ENCODE data around the gene UMODL1.
"Not testable (repeated sequence)": the region's sequence is repeated elsewhere in the genome, so short reads cannot be mapped to it uniquely, and the experiment has no call there.

UMODL1 gene

DNA sequence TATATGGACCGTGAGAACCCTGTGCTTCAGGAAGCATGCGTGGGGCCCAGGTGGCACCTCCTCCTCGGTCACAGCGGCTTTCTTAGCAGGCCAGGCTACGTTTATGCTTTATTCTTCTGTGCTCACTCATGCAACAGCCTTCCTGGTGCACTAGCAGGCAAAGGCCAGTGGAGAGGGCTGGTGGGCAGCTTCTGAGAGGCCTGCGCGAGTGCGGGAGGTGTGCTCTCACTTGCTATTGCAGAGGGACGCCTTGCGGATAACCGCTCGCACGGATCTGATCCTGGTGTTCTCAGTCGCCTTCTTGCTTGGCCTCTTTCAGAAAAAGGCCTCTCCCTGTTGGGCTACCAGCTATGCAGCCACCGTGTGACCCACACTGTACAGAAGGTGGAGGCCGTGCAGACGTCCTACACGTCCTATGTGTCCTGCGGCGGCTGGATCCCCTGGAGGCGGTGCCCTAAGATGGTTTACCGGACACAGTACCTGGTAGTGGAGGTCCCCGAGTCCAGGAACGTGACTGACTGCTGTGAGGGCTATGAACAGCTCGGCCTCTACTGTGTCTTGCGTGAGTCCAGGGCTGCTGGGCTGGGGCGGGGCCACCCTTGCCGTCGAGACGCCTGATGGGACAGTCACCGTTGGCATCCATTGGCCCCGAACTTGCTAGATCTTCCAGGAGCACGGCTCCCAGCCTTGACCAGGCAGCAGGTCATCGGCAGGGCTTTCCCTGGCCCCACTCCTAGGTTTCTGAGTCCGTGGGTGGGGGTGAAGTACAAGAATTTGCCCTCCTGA, 4.8 kb downstream of the UMODL1 start:
- TF ChIP-seq ZFX (IDR thresholded peaks at IDR 0.05) = no peak
- TF ChIP-seq, protein P1, sequence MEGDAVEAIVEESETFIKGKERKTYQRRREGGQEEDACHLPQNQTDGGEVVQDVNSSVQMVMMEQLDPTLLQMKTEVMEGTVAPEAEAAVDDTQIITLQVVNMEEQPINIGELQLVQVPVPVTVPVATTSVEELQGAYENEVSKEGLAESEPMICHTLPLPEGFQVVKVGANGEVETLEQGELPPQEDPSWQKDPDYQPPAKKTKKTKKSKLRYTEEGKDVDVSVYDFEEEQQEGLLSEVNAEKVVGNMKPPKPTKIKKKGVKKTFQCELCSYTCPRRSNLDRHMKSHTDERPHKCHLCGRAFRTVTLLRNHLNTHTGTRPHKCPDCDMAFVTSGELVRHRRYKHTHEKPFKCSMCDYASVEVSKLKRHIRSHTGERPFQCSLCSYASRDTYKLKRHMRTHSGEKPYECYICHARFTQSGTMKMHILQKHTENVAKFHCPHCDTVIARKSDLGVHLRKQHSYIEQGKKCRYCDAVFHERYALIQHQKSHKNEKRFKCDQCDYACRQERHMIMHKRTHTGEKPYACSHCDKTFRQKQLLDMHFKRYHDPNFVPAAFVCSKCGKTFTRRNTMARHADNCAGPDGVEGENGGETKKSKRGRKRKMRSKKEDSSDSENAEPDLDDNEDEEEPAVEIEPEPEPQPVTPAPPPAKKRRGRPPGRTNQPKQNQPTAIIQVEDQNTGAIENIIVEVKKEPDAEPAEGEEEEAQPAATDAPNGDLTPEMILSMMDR (conservative IDR thresholded peaks at IDR 0.05) = no peak
- H3K27ac ChIP-seq = no peak overlapping the region

DNA sequence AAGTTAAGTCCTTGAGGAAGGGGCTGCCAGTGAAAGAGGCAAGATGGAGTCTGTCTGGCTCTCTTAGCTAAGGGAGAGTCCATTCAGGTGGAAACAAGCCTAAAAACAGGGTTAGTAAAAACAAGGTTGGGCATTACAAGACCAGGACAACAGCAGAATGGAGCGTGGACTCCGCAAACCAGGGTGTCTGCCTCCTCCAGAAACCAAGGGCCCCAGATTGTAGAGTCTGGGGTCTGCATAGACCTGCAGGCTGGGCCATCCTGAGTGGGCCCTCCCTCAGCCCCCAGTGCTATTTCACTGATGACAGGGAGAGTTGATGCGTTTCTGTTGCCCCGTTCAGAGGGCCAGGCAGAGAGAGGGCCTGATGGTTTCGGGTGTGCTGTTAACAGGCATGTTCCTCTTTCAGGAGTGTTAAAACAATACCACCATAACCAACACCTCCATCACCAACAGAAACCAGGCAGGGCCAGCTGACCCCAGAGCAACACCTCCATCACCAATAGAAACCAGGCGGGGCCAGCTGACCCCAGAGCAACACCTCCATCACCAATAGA, 6.6 kb downstream of the UMODL1 start:
- H3K27ac ChIP-seq = not testable (repeated sequence)

DNA sequence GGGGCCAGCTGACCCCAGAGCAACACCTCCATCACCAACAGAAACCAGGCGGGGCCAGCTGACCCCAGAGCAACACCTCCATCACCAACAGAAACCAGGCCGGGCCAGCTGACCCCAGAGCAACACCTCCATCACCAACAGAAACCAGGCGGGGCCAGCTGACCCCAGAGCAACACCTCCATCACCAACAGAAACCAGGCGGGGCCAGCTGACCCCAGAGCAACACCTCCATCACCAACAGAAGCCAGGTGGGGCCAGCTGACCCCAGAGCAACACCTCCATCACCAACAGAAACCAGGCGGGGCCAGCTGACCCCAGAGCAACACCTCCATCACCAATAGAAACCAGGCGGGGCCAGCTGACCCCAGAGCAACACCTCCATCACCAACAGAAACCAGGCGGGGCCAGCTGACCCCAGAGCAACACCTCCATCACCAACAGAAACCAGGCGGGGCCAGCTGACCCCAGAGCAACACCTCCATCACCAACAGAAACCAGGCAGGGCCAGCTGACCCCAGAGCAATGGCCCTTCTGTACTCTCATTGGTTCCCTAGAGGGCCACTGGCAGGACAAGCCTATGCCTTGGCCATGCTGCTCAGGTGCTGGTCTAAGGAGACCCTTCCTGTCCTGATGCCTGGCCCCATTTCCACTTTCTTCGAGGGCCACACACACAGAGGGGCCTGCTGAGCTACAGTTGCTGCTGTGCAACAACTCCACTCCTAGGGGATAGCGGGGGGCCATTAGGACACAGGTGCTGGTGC, 7.3 kb downstream of the UMODL1 start:
- H3K27ac ChIP-seq = not testable (repeated sequence)

DNA sequence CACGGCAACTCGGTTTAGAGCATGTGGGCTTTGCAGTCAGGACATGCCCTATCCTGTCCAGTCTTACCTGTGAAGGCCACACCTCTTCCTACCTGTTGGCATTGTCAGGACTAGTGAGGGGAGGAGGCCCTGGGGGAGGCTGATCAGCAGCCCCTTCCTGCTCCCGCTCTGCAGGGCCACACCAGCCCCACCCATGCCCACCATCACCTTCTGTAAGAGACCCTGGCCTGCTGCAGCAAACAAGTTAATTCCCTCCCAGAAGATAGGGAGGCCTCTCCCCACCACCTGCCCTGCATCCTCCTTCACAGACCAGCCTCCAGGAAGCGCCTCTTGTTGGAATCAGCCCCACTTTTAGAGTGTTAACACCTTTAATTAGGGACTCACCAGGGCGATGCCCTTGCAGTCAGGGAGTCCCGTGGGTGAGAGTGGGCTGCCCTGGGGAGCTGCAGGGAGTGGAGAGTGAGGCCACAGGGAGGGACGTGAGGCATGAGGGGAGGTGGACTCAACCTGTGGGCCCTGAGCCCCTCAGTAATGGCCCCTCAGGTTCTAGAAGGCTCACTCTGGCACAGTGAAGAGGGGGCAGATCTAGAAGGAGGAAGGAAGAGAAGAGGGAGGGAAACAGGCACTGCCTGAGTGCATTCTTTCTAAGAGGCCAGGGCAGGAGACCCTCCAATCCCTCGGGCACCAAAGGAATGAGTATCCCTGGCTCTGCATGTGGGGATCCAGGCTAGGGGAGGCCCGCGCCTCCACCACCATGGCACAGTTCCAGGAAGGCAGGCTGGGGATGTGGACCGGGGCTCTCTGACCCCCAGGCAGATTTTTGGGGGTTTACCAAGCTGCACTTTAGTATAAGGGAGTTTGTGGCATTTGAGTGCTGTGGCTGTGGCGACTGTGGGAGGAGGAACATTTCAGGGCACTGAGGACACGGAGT, 8.2 kb downstream of the UMODL1 start:
- no peak overlapping the region for H3K27ac ChIP-seq
- TF ChIP-seq, protein P1 (conservative IDR thresholded peaks at IDR 0.05) = no peak
- TF ChIP-seq ZFX (IDR thresholded peaks at IDR 0.05) = no peak

DNA sequence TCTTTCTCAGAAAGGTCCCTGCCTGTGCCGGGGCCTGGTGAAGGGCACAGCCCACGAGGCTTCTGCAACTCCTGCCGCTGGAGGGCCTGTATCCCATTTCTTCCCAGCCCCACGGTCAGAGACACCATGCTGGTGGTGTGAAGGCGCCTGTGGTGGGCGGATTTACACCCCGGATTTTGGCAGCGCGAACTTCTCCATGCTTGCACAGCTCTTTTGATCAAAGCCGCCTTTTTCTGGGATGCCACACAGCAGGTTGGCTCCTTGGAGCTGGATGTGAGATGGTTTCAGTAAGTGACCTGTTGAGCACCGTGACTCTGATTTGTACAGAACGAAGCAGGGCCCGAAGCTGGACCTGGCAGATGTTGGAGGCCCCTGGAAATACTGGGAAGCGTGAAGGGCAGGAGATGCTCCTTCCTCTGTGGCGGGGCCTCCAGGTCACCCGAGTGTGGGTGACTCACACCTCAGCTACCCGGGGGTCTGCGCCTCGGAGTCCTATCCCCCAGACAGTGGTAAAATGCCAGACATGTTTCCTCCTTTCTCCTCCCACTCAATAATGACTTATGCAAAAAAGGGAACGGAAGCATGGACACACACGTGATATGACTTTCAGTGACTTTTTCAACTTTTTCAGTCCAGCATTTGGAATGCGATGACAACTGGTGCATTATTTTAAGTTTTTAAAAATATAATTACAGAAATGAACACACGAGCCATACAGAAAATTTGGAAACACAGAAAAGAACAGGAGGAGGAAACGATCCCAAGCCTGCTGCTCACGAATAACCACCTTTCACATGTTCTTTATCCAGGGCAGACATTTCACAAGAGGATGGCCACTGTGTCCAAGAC, 9.0 kb downstream of the UMODL1 start:
- TF ChIP-seq, protein P1 (conservative IDR thresholded peaks at IDR 0.05) = no peak
- no peak for TF ChIP-seq ZFX (IDR thresholded peaks at IDR 0.05)

DNA sequence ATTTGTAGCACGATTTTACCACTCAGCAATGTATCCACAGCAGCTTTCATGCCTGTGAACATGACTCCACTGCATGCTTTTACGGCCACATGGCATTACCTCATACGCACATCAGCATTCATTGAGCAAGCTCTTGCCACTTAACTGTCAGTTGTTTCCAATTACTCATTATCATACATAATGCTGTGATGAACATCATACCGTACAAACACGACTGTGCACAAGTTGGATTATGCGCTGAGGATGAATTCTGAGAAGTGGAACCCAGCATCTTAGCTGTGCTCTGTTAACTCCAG, 9.6 kb downstream of the UMODL1 start:
- TF ChIP-seq ZFX (IDR thresholded peaks at IDR 0.05) = no peak
- TF ChIP-seq, protein P1 (conservative IDR thresholded peaks at IDR 0.05) = no peak

More for the DNA sequence above, 9.0 kb downstream of the UMODL1 start:
- H3K27ac ChIP-seq = no peak overlapping the region

DNA sequence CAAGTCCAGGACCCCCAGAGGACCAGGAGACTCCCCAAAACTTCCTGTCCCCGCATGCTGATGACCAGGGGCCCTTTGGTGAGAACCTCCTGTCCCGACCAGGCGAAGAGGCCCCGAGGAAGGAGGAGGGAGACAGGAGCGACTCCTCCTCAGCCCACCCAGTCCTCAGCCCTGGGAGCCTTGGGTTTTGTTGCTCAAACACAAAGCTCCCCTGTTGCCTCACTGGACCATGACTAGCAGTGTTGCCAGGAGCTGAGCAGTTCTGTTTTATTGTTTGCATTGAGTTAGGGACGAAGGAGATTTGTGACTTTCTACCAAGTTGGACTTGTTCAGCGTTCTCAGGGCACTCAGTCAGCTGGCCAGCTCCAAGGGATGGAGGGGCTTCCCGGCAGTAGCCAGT, 10.0 kb downstream of the UMODL1 start:
- TF ChIP-seq ZFX (IDR thresholded peaks at IDR 0.05) = no peak
- TF ChIP-seq, protein P1 (conservative IDR thresholded peaks at IDR 0.05) = no peak
- H3K27ac ChIP-seq = no peak overlapping the region

More for the DNA sequence above, 9.6 kb downstream of the UMODL1 start:
- no peak overlapping the region for H3K27ac ChIP-seq
